ENCODE measurements around the gene INPP1. TPM values are rescaled to one million over a fixed set of nuclear protein-coding genes. Genes with fewer than 3 reads are reported as not detected.

INPP1 gene
- total RNA-seq, 3 donors from 2014 or later: 3.6 to 4.3 (median 3.6) TPM

DNA sequence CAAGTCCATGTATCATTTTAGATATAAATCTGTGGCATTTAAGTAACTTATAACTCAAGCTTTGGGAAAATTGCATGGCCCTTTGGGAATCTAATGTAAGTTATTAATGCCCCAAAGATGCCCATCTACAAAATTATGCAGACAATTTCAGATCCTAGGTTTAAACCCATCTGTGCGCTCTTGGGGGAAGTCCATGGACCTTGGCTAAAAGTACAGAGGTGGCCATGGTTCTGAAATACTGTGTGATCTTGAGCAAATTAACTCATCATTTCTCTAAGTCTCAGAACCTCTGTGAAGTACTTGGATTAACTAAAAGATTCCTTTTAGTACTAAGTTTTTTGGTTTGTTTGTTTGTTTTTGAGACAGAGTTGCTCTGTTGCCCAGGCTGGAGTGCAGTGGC is 19.5 kb downstream of the INPP1 start:
- H3K27me3 Mint-ChIP-seq (ENCODE audit: low read depth): no peaks in the 10 kb centered on the region

DNA sequence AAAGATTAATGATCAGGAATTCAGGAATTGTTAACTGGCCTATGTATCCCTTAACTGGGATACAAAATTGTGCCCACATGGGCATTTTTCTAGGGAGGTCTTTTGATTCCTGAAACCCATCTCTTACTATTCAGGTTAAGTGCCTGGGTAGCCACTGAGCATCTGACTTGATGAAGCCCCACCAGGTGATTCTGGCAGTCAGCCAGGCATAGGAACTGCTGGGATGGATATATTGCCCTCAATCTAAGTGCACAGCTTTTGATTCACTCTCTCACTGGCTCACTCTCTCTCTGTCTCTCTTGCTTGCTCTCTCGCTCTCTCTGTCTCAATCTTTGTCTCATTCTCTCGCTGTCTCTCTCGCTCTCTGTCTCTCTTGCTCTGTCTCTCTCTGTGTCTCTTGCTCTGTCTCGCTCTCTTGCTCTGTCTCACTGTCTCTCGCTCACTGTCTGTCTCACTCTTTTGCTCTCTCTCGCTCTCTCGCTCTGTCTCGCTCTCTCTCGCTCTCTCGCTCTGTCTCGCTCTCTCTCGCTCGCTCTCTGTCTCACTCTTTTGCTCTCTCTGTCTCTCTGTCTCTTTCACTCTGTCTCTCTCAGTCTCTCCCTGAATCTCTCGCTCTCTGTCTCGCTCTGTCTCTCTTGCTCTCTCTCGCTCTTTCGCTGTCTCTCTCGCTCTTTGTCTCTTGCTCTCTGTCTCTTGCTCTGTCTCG is 22.3 kb downstream of the INPP1 start:
- Mint-ChIP-seq H3K4me3 (no peak overlapping the region), H3K4me1 (ENCODE audit: low read depth) (peaks cover 9% of the 10 kb centered on the region), H3K9me3 (no peaks in the 10 kb centered on the region), H3K36me3 (ENCODE audit: insufficient read depth) (peaks cover 21% of the 10 kb centered on the region), H3K27me3 (ENCODE audit: low read depth) (no peaks in the 10 kb centered on the region)
- no peak for DNase-seq
- no peak for ATAC-seq

More for the DNA sequence above, 19.5 kb downstream of the INPP1 start:
- no peak for DNase-seq
- ATAC-seq: no peak
- Mint-ChIP-seq H3K36me3 (ENCODE audit: insufficient read depth) (peaks cover 5% of the 10 kb centered on the region), H3K4me3 (no peak overlapping the region), H3K9me3 (no peaks in the 10 kb centered on the region), H3K4me1 (ENCODE audit: low read depth) (peaks cover 28% of the 10 kb centered on the region)

- H3K4me3 Mint-ChIP-seq: no peak overlapping the region
- H3K36me3 Mint-ChIP-seq (ENCODE audit: insufficient read depth): peaks cover 21% of the 10 kb centered on the region
- no peak for ATAC-seq
- H3K4me1 Mint-ChIP-seq (ENCODE audit: low read depth): peaks cover 5% of the 10 kb centered on the region
- H3K9me3 Mint-ChIP-seq: no peaks in the 10 kb centered on the region
- H3K27me3 Mint-ChIP-seq (ENCODE audit: low read depth): no peaks in the 10 kb centered on the region
- no peak for DNase-seq
Measured at GRCh38 chr2:190366248-190366753, 22.9 kb downstream of the INPP1 start.

- H3K9me3 Mint-ChIP-seq: no peaks in the 10 kb centered on the region
- no peaks in the 10 kb centered on the region for H3K27me3 Mint-ChIP-seq (ENCODE audit: low read depth)
- H3K4me3 Mint-ChIP-seq: no peak overlapping the region
- ATAC-seq (no peak), DNase-seq (no peak)
- H3K36me3 Mint-ChIP-seq (ENCODE audit: insufficient read depth): peaks cover 21% of the 10 kb centered on the region
- peaks cover 1% of the 10 kb centered on the region for H3K4me1 Mint-ChIP-seq (ENCODE audit: low read depth)
Measured at GRCh38 chr2:190367091-190367490, 23.7 kb downstream of the INPP1 start.

DNA sequence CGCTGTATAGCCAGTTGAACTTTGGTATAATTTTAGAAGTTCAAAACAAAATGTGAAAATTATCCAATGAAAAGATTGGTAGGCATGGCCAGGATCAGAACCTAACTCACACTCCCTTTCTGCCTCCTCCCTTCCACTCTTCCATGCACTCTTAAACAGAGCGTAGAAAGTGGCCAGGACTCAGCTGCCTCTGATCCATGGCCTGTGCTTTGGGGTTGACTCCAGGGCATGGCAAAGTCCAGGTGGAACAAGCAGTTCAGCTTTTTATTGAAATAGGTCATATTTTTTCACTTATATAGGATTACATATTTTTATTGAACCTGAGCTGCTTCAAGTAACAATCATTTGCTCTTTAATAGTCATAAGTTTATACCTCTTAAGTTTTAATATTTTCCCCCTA is 26.2 kb downstream of the INPP1 start:
- no peak for ATAC-seq
- no peak for DNase-seq
- Mint-ChIP-seq H3K9me3 (no peaks in the 10 kb centered on the region), H3K36me3 (ENCODE audit: insufficient read depth) (peaks cover 21% of the 10 kb centered on the region), H3K27me3 (ENCODE audit: low read depth) (no peaks in the 10 kb centered on the region), H3K4me1 (ENCODE audit: low read depth) (no peaks in the 10 kb centered on the region), H3K4me3 (no peak overlapping the region)

DNA sequence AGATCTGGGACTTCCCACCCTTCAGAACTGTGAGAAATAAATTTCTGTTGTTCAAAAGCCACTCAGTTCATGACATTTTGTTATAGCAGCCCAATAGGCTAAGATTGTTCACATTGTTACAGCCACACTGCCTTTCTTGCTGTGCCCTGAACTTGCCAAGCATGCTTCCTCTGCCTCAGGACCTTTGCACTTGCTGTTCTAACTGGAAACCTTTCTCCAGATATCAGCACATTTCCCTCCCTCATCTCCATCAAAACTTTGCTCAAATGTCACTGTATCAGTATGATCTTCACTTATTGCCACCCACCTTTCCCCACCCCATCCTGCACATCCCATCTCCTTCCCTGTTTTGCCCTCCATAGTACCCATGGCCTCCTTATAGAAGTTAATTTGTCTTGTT is 32.7 kb downstream of the INPP1 start:
- DNase-seq (no peak), ATAC-seq (no peak)
- no peak overlapping the region for H3K4me3 Mint-ChIP-seq
- H3K9me3 Mint-ChIP-seq: no peaks in the 10 kb centered on the region
- no peaks in the 10 kb centered on the region for H3K27me3 Mint-ChIP-seq (ENCODE audit: low read depth)
- H3K4me1 Mint-ChIP-seq (ENCODE audit: low read depth): no peaks in the 10 kb centered on the region
- H3K36me3 Mint-ChIP-seq (ENCODE audit: insufficient read depth): no peaks in the 10 kb centered on the region

GRCh38 chr2:190376591-190377245 is 33.3 kb downstream of the INPP1 start:
- Mint-ChIP-seq H3K27me3 (ENCODE audit: low read depth) (no peaks in the 10 kb centered on the region), H3K4me1 (ENCODE audit: low read depth) (no peaks in the 10 kb centered on the region), H3K4me3 (no peak overlapping the region), H3K36me3 (ENCODE audit: insufficient read depth) (no peaks in the 10 kb centered on the region), H3K9me3 (no peaks in the 10 kb centered on the region)
- DNase-seq (no peak), ATAC-seq (no peak)

DNA sequence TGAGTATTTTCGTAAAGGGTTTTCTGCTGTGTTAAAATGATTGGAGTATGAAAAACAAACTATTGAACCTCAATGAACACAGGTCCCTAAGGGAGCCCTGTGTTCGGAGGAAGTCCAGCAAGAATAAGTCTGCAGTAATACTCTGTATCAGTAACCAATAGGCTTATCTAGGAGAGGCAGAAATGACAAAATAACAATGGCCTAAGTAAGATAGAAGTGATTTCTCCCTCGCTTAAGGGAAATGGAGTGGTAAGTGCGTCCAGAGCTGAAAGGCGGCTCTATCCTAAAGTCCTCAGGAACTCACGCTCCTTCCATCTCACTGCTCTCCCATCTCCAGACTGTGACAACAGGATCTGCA is 35.5 kb downstream of the INPP1 start:
- Mint-ChIP-seq H3K27me3 (ENCODE audit: low read depth) (no peaks in the 10 kb centered on the region), H3K9me3 (no peaks in the 10 kb centered on the region), H3K4me3 (no peak overlapping the region), H3K36me3 (ENCODE audit: insufficient read depth) (no peaks in the 10 kb centered on the region), H3K4me1 (ENCODE audit: low read depth) (peaks cover 2% of the 10 kb centered on the region)
- no peak for DNase-seq
- no peak for ATAC-seq

DNA sequence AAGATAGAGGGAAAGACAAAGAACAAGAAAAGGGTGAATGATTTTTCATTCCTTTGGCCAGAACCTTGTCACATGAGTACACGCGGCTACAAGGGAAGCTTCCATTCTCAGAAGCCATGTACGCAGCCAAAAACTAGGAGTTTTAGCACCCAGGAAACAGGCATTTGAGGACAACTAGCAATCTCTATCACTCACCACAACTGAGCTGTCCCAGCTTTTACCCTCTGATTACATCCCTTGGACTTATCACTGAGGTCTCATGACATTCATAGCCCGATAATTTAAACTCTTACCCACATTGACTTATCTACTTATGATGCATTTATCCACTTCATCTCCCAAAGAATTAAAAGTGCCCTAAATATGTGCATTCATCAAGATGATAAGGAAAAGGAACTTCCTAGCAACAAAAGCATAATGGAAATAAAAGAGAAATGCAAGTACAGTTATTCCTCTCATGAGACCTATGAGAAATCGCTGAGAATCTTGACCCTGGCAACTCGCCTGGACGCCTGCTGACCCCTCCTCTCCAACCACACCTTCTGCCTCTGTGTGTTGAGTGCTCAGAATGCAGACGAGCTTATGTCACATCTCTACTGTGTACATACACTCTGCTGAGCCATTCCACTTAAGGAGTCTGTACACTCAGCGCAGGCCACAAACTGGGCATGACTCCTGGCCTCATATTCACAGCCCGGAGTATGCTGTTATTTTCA is 36.0 kb downstream of the INPP1 start:
- H3K36me3 Mint-ChIP-seq (ENCODE audit: insufficient read depth): no peaks in the 10 kb centered on the region
- H3K9me3 Mint-ChIP-seq: no peaks in the 10 kb centered on the region
- no peak overlapping the region for H3K4me3 Mint-ChIP-seq
- peaks cover 2% of the 10 kb centered on the region for H3K4me1 Mint-ChIP-seq (ENCODE audit: low read depth)
- no peaks in the 10 kb centered on the region for H3K27me3 Mint-ChIP-seq (ENCODE audit: low read depth)
- ATAC-seq (no peak), DNase-seq (no peak)

DNA sequence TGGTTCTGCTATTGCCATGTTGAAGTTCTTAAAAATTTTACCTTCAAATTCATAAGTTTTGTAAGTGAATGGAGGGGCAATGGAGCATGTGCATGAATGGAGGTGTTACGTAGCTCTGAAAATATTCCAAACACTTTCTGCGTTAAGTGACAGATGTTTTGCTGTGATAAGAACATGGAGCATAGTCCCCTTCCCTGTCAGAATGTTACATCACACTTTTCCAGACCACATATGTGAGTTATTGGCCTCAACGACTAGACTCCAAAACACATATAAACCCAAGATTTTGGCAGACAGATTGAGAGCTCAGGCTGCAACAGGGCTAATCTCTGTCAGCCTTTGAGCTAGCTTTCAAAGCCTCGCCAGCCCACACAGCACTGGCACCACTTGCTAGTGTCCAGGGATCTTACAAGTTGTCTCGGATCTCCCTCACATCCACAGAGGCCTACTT is 37.6 kb downstream of the INPP1 start:
- no peaks in the 10 kb centered on the region for H3K36me3 Mint-ChIP-seq (ENCODE audit: insufficient read depth)
- no peak for ATAC-seq
- H3K9me3 Mint-ChIP-seq: no peaks in the 10 kb centered on the region

GRCh38 chr2:190382851-190383250 is 39.5 kb downstream of the INPP1 start:
- ATAC-seq (peak; percentile 71 to 73), DNase-seq (peak; percentile 14)
- no peak overlapping the region for H3K4me3 Mint-ChIP-seq
- H3K36me3 Mint-ChIP-seq (ENCODE audit: insufficient read depth): no peaks in the 10 kb centered on the region
- peaks cover 2% of the 10 kb centered on the region for H3K4me1 Mint-ChIP-seq (ENCODE audit: low read depth)
- H3K9me3 Mint-ChIP-seq: no peaks in the 10 kb centered on the region
- H3K27me3 Mint-ChIP-seq (ENCODE audit: low read depth): no peaks in the 10 kb centered on the region

More for the DNA sequence above, 37.6 kb downstream of the INPP1 start:
- DNase-seq: no peak
- Mint-ChIP-seq H3K4me1 (ENCODE audit: low read depth) (peaks cover 2% of the 10 kb centered on the region), H3K27me3 (ENCODE audit: low read depth) (no peaks in the 10 kb centered on the region), H3K4me3 (no peak overlapping the region)

GRCh38 chr2:190387422-190387821 is 44.0 kb downstream of the INPP1 start:
- Mint-ChIP-seq H3K27me3 (ENCODE audit: low read depth) (peaks cover 5% of the 10 kb centered on the region), H3K9me3 (no peaks in the 10 kb centered on the region), H3K4me1 (ENCODE audit: low read depth) (peaks cover 2% of the 10 kb centered on the region), H3K36me3 (ENCODE audit: insufficient read depth) (no peaks in the 10 kb centered on the region), H3K4me3 (no peak overlapping the region)
- DNase-seq: no peak
- no peak for ATAC-seq

DNA sequence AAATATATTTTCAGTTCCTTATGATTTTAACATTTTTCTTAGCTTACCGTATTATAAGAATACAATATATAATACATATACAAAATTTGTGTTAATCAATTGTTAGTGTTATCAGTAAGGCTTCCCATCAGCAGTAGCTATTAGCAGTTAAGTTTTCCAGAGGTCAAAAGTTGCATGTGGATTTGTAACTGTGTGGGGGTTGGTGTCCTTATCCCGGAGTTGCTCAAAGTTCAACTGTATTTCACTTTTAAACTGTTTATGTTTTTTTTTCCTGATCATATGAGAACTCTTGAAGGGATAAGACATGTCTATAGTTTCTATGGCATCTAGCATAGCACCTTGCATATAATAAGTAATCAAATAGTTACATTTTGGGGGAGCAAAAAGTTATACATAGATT is 52.9 kb downstream of the INPP1 start:
- H3K4me3 Mint-ChIP-seq: no peak overlapping the region
- DNase-seq: no peak
- peaks cover 5% of the 10 kb centered on the region for H3K27me3 Mint-ChIP-seq (ENCODE audit: low read depth)
- no peaks in the 10 kb centered on the region for H3K4me1 Mint-ChIP-seq (ENCODE audit: low read depth)
- no peaks in the 10 kb centered on the region for H3K9me3 Mint-ChIP-seq
- no peak for ATAC-seq
- no peaks in the 10 kb centered on the region for H3K36me3 Mint-ChIP-seq (ENCODE audit: insufficient read depth)

GRCh38 chr2:190402986-190403603 is 59.7 kb downstream of the INPP1 start:
- ATAC-seq: no peak
- DNase-seq: no peak
- H3K4me3 Mint-ChIP-seq: no peak overlapping the region
- no peaks in the 10 kb centered on the region for H3K4me1 Mint-ChIP-seq (ENCODE audit: low read depth)
- no peaks in the 10 kb centered on the region for H3K27me3 Mint-ChIP-seq (ENCODE audit: low read depth)
- no peaks in the 10 kb centered on the region for H3K9me3 Mint-ChIP-seq
- no peaks in the 10 kb centered on the region for H3K36me3 Mint-ChIP-seq (ENCODE audit: insufficient read depth)

Data from activated T-cell treated with anti-CD3 and anti-CD28 coated beads, Interleukin-2, amount 50 U/mL, for 4 hours (primary cell).